H1 (cell line): ENCODE data around the gene SLC25A21.

ENCODE experiments used
- CEBPB ChIP-seq: IDR thresholded peaks from 2 replicates; pipeline ENCODE4 v1.6.1; 2012; ENCODE audit warnings: low read depth, low read length
- CHD2 ChIP-seq: IDR thresholded peaks from 2 replicates; pipeline ENCODE4 v1.6.1; 2012; ENCODE audit warnings: low read length, improper control_type of control experiment
- CTCF ChIP-seq, 3 experiments: IDR thresholded peaks; 1 replicate in 2 of 3; 2 replicates in 1 of 3; pipeline versions ENCODE4 v1.5.1 to v1.6.1; 2011; ENCODE audit warnings: low read length in 3 of 3, mild to moderate bottlenecking in 3 of 3, inconsistent platforms in 2 of 3, low read depth in 1 of 3, moderate library complexity in 1 of 3; ENCODE audit not compliant: insufficient read depth in 1 of 3; ENCODE audit errors: control extremely low read depth in 1 of 3
- EGR1 ChIP-seq: IDR thresholded peaks from 2 replicates; pipeline ENCODE4 v1.6.1; 2011; ENCODE audit warnings: low read depth, low read length, borderline replicate concordance
- EZH2 ChIP-seq: fragments of 200-600 bp; sonication (generic); IDR thresholded peaks from 2 replicates; pipeline ENCODE4 v1.7.1; 2012; ENCODE audit warnings: low read depth, mild to moderate bottlenecking, moderate library complexity, low read length, inconsistent platforms; ENCODE audit not compliant: severe bottlenecking
- HDAC6 ChIP-seq: IDR thresholded peaks from one replicate; pipeline ENCODE4 v1.7.1; 2012; ENCODE audit warnings: low read depth, mild to moderate bottlenecking, inconsistent platforms, low read length, moderate library complexity
- JUND ChIP-seq: IDR thresholded peaks from 2 replicates; pipeline ENCODE4 v1.6.1; 2011; ENCODE audit warnings: mild to moderate bottlenecking, improper control_type of control experiment, low read length
- POLR2A ChIP-seq, 2 experiments: IDR thresholded peaks; 1 replicate in 1 of 2; 2 replicates in 1 of 2; pipeline ENCODE4 v1.6.1; 2011; ENCODE audit warnings: low read depth in 2 of 2, low read length in 2 of 2, mild to moderate bottlenecking in 2 of 2; ENCODE audit errors: control extremely low read depth in 1 of 2
- SAP30 ChIP-seq: fragments of 300-600 bp; sonication (generic); IDR thresholded peaks from 2 replicates; pipeline ENCODE4 v1.7.1; 2012; ENCODE audit warnings: low read length, moderate library complexity, mild to moderate bottlenecking, inconsistent platforms; ENCODE audit not compliant: insufficient read depth, insufficient replicate concordance
- USF2 ChIP-seq: IDR thresholded peaks from 2 replicates; pipeline ENCODE4 v1.6.1; 2011; ENCODE audit warnings: low read length, improper control_type of control experiment

GRCh38 chr14:37021390-37021789 lies 151.0 kb downstream of the SLC25A21 start:
- TF ChIP-seq CTCF (IDR thresholded peaks at IDR 0.05; ENCODE audit: control extremely low read depth in 1 of 3, insufficient read depth in 1 of 3, low read depth in 1 of 3, low read length in 3 of 3), result no peak
- no peak for TF ChIP-seq CHD2
- TF ChIP-seq EGR1, result no peak
- no peak for TF ChIP-seq SAP30
- no peak for TF ChIP-seq JUND
- no peak for TF ChIP-seq POLR2A (IDR thresholded peaks at IDR 0.05; ENCODE audit: control extremely low read depth in 1 of 2, low read depth in 2 of 2, low read length in 2 of 2)
- no peak for TF ChIP-seq EZH2
- no peak for TF ChIP-seq USF2
- TF ChIP-seq HDAC6, result no peak
- no peak for TF ChIP-seq CEBPB
